Panc1 (cell line): ENCODE results near the gene MSI2.

Experiments
- POLR2AphosphoS5 ChIP-seq: IDR thresholded peaks from 2 replicates; pipeline ENCODE4 v1.6.1; 2012; ENCODE audit warnings: mild to moderate bottlenecking, low read depth, low read length, moderate library complexity
- TF ChIP-seq, protein P1 (sequence below): fragments of 450-650 bp; IDR thresholded peaks from 2 replicates; pipeline ENCODE4 v1.5.1; 2017; ENCODE audit warnings: mild to moderate bottlenecking

DNA sequence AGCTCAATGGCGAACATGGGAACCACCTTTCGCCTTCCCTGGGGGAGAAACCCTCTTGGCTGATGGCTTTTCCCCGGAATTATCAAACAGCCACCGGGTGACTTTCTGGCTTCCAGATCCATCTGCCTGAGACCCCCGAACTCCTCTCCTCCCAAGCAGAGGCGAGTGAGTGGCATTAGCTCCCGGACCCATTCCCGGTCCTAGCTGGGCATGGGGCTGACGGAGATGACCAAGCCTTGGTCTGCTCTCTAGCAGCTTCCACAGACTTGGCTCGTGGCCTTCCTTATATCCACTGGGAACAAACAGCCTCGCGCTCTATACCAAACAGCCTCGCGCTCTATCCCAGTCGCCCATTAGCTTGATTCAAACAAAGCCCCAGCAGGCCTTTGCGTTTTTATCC, 426.4 kb downstream of the MSI2 start:
- TF ChIP-seq, protein P1, sequence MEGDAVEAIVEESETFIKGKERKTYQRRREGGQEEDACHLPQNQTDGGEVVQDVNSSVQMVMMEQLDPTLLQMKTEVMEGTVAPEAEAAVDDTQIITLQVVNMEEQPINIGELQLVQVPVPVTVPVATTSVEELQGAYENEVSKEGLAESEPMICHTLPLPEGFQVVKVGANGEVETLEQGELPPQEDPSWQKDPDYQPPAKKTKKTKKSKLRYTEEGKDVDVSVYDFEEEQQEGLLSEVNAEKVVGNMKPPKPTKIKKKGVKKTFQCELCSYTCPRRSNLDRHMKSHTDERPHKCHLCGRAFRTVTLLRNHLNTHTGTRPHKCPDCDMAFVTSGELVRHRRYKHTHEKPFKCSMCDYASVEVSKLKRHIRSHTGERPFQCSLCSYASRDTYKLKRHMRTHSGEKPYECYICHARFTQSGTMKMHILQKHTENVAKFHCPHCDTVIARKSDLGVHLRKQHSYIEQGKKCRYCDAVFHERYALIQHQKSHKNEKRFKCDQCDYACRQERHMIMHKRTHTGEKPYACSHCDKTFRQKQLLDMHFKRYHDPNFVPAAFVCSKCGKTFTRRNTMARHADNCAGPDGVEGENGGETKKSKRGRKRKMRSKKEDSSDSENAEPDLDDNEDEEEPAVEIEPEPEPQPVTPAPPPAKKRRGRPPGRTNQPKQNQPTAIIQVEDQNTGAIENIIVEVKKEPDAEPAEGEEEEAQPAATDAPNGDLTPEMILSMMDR, result no peak
- no peak for TF ChIP-seq POLR2AphosphoS5
